Psoas muscle (tissue), 8 donors: ENCODE results near the gene HMSD. TPM values are rescaled to one million over a fixed set of nuclear protein-coding genes. Genes with fewer than 3 reads are reported as not detected.

Source experiments
- ATAC-seq, 4 donors: fragments of 200-7000 bp; cut with Tn5 transposase; one replicate each; pipeline ENCODE4 v1.9.1; 2020; ENCODE audit warnings: moderate library complexity in 3 of 4, mild to moderate bottlenecking in 2 of 4
- DNase-seq, 2 donors: peaks; one replicate each; pipeline ENCODE4 v3.0.0-alpha.2; 2020
- H3K27ac ChIP-seq: fragments of 200-600 bp; one replicate; pipeline ENCODE4 v1.8.0; 2022
- H3K27me3 ChIP-seq, 3 donors: fragments of 200-600 bp in 1 of 3; one replicate each; pipeline versions ENCODE4 v1.6.1 to v1.8.0; 2013 to 2022; ENCODE audit warnings: low read length in 2 of 3, mild to moderate bottlenecking in 2 of 3, moderate library complexity in 1 of 3; ENCODE audit not compliant: insufficient read depth in 3 of 3
- H3K36me3 ChIP-seq, 2 donors: fragments of 200-600 bp in 1 of 2; one replicate each; pipeline versions ENCODE4 v1.6.1 to v1.8.0; 2013 to 2022; ENCODE audit warnings: low read depth in 1 of 2, mild to moderate bottlenecking in 1 of 2, moderate library complexity in 1 of 2; ENCODE audit not compliant: insufficient read depth in 1 of 2
- H3K4me1 ChIP-seq: fragments of 200-600 bp; one replicate; pipeline ENCODE4 v1.8.0; 2022
- H3K4me3 ChIP-seq: fragments of 200-600 bp; one replicate; pipeline ENCODE4 v1.8.0; 2022; ENCODE audit warnings: mild to moderate bottlenecking
- H3K9me3 ChIP-seq: fragments of 200-600 bp; one replicate; pipeline ENCODE4 v1.8.0; 2022
- WGBS, 3 donors: extraction: QIAGEN DNeasy Blood & Tissue Kit; methylation state at CpG; one replicate each; pipeline versions ENCODE4 v1.1.6 to v1.1.7; 2013; 5-methylcytosine and 5-hydroxymethylcytosine counted together
- intact Hi-C, 2 donors: fragments of 100-400 bp; cut with DNase I; formaldehyde crosslinking; loops; one replicate each; pipeline versions ENCODE4 v1.11.0 to v1.14.2; 2022
- polyA plus RNA-seq, 3 donors: library from polyadenylated mRNA; stranded (reverse); fragments of 200-250 nt; gene quantifications; one replicate each; pipeline ENCODE4 v1.2.3, GENCODE V29; 2013
- total RNA-seq, 4 donors: library from RNA; stranded (reverse); fragmentation: NEBNext Ultra II Directional in 2 of 4; extraction: Animal tissue kit (Norgen Biotek cat#: 25700) in 2 of 4; gene quantifications; one replicate each; pipeline versions ENCODE4 v1.2.1 to v1.2.4, GENCODE V29; 2021 to 2023
- TF ChIP-seq, protein P1 (sequence below): fragments of 200-600 bp; IDR thresholded peaks from one replicate; pipeline ENCODE4 v1.8.0; 2022; ENCODE audit warnings: antibody characterized with exemption
- donor health status: healthy with polysubstance abuse.
- donor health status: DM: no; HTN: no; CAD: no; lungs with moderate emphysema.
- donor health status: Bipolar disorder and iron deficiency.
- donor health status: healthy.
- donor health status: DM: yes; HTN: yes; CAD: no.
- donor health status: DM: no; HTN: no; CAD: no.
- donor health status: DM: no; HTN: no; CAD: no.
- donor health status: DM: yes; HTN: yes; CAD: no.

HMSD gene
- total and polyA plus RNA-seq, 7 donors, result 0.03 TPM; not detected in 6

GRCh38 chr18:63906056-63906455, 43.0 kb upstream of the HMSD start:
- H3K4me3 ChIP-seq, result no peak overlapping the region
- peaks cover 0 to 2% (median 0%) of the 10 kb centered on the region in 3 donors for H3K27me3 ChIP-seq
- ATAC-seq (no peak), DNase-seq (no peak)
- WGBS, 3 donors, result 79 to 86% (median 86%) methylated on average over 1 of the region's 1 CpG
- intact Hi-C loops, result no loop called here
- TF ChIP-seq, protein P1, sequence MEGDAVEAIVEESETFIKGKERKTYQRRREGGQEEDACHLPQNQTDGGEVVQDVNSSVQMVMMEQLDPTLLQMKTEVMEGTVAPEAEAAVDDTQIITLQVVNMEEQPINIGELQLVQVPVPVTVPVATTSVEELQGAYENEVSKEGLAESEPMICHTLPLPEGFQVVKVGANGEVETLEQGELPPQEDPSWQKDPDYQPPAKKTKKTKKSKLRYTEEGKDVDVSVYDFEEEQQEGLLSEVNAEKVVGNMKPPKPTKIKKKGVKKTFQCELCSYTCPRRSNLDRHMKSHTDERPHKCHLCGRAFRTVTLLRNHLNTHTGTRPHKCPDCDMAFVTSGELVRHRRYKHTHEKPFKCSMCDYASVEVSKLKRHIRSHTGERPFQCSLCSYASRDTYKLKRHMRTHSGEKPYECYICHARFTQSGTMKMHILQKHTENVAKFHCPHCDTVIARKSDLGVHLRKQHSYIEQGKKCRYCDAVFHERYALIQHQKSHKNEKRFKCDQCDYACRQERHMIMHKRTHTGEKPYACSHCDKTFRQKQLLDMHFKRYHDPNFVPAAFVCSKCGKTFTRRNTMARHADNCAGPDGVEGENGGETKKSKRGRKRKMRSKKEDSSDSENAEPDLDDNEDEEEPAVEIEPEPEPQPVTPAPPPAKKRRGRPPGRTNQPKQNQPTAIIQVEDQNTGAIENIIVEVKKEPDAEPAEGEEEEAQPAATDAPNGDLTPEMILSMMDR, result no peak
- H3K9me3 ChIP-seq, result no peaks in the 10 kb centered on the region
- H3K4me1 ChIP-seq, result no peaks in the 10 kb centered on the region
- H3K36me3 ChIP-seq, result no peaks in the 10 kb centered on the region
- no peak overlapping the region for H3K27ac ChIP-seq

- H3K27ac ChIP-seq, result no peak within 1 kb of the TSS
- ATAC-seq, result no peak
Observed at GRCh38 chr18:63907664-63908063, 41.4 kb upstream of the HMSD start, which contains the start of gene SERPINB10. TSS of gene SERPINB10 (plus strand) at chr18:63907958. CDS start at chr18:63915511, 7,553 bp downstream.

GRCh38 chr18:63908858-63909257, 40.2 kb upstream of the HMSD start:
- WGBS, 3 donors, result 83 to 94% (median 90%) methylated on average over 1 of the region's 1 CpG
- no peaks in the 10 kb centered on the region for H3K4me1 ChIP-seq
- H3K27me3 ChIP-seq, result peaks cover 0 to 2% (median 0%) of the 10 kb centered on the region in 3 donors

More at GRCh38 chr18:63907664-63908063, 41.4 kb upstream of the HMSD start, which contains the start of gene SERPINB10:
- Histone ChIP-seq H3K4me1 (no peaks in the 10 kb centered on the region), H3K36me3 (no peaks in the 10 kb centered on the region), H3K9me3 (no peaks in the 10 kb centered on the region), H3K27me3 (peaks cover 0 to 2% (median 0%) of the 10 kb centered on the region in 3 donors), H3K4me3 (no peak within 1 kb of the TSS)
- TF ChIP-seq, protein P1, result no peak
- intact Hi-C loops, result no loop called here
- DNase-seq, result no peak

DNA sequence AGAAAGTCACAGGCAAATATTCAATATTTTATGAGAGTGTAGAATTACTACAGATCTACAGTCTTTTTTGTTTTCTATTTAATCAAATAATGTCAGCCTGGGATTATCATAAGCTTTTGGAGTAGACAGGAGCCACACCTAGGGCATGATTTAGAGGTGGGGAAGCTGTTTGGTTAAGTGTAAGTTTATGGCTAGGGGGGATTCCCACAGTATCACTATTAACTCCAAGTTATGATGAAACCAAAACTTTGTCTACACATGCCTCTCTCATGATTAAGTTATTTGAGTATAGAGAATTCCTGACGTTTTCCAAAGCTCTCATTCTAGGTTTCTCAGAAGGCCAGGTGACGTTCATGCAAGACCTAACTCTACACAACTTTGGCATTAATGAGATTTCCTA, 39.2 kb upstream of the HMSD start:
- TF ChIP-seq, protein P1, result no peak
- no peak for ATAC-seq
- H3K27me3 ChIP-seq, result peaks cover 0 to 2% (median 0%) of the 10 kb centered on the region in 3 donors
- no peak overlapping the region for H3K27ac ChIP-seq
- no peak for DNase-seq
- H3K9me3 ChIP-seq, result no peaks in the 10 kb centered on the region
- H3K4me1 ChIP-seq, result no peaks in the 10 kb centered on the region
- no peak overlapping the region for H3K4me3 ChIP-seq
- intact Hi-C loops, result no loop called here
- 58 to 66% (median 61%) methylated on average over 2 of the region's 2 CpGs for WGBS, 3 donors
- H3K36me3 ChIP-seq, result no peaks in the 10 kb centered on the region

More at GRCh38 chr18:63908858-63909257, 40.2 kb upstream of the HMSD start:
- ATAC-seq (no peak), DNase-seq (no peak)
- intact Hi-C loops, result no loop called here
- Histone ChIP-seq H3K36me3 (no peaks in the 10 kb centered on the region), H3K4me3 (no peak overlapping the region), H3K27ac (no peak overlapping the region), H3K9me3 (no peaks in the 10 kb centered on the region)
- TF ChIP-seq, protein P1, result no peak

- Histone ChIP-seq H3K9me3 (no peaks in the 10 kb centered on the region), H3K27me3 (peaks cover 0 to 2% (median 0%) of the 10 kb centered on the region in 3 donors), H3K4me1 (no peaks in the 10 kb centered on the region), H3K36me3 (no peaks in the 10 kb centered on the region), H3K4me3 (no peak overlapping the region), H3K27ac (no peak overlapping the region)
- intact Hi-C loops, result no loop called here
- no peak for DNase-seq
- TF ChIP-seq, protein P1, result no peak
- ATAC-seq, result no peak
- WGBS, 3 donors, result 82 to 88% (median 87%) methylated on average over 5 of the region's 5 CpGs
Observed at GRCh38 chr18:63917817-63918216, 31.3 kb upstream of the HMSD start.
